H1 (cell line): Measurements from ENCODE around the gene TRPT1. TPM values are rescaled to one million over a fixed set of nuclear protein-coding genes. Genes with fewer than 3 reads are reported as not detected.

Source experiments
- SIRT6 ChIP-seq: IDR thresholded peaks from one replicate; pipeline ENCODE4 v1.7.1; 2012; ENCODE audit warnings: low read length, inconsistent platforms
- polyA plus RNA-seq, 7 experiments: library from polyadenylated mRNA; depleted of rRNA in 3 of 7; stranded (reverse) in 5 of 7; unstranded in 2 of 7; fragments of >200 nt in 5 of 7; fragments of 200-250 nt in 2 of 7; gene quantifications; 1 replicate in 5 of 7; 2 replicates in 1 of 7; 4 replicates in 1 of 7; pipeline versions ENCODE4 v1.2.1 to v1.2.3, GENCODE V29; 2011 to 2013; ENCODE audit warnings: missing spikeins in 2 of 7, mixed read lengths in 2 of 7
- total RNA-seq: library from RNA; stranded (reverse); fragmentation: NEBNext Ultra II Directional; extraction: Animal tissue kit (Norgen Biotek cat#: 25700); gene quantifications from 2 replicates; pipeline ENCODE4 v1.2.1, GENCODE V29; 2021

Gene TRPT1
- total and polyA plus RNA-seq, 2 of the 8 experiments (the other 6 are each of a cell fraction or from before 2014, with no cell fraction given) = 34.5 to 74.6 TPM

- no peak for TF ChIP-seq SIRT6
These were observed 19.0 kb upstream of the TRPT1 start (continued) for GRCh38 chr11:64244966-64245365.
